Measurements from ENCODE around the gene IL36G.
"Not testable (repeated sequence)": the region's sequence is repeated elsewhere in the genome, so short reads cannot be mapped to it uniquely, and the experiment has no call there.

IL36G gene

GRCh38 chr2:112977559-112978056, at the start of gene IL36G:
TSS of gene IL36G (plus strand) at chr2:112978006. CDS start at chr2:112978639, 633 bp downstream.
- Histone ChIP-seq H3K4me1 (ENCODE audit: control insufficient read depth in 1 of 2, insufficient read depth in 2 of 2, low read length in 2 of 2) (no peaks in the 10 kb centered on the region), H3K9me3 (ENCODE audit: control insufficient read depth in 1 of 2, low read length in 2 of 2) (no peaks in the 10 kb centered on the region), H3K27me3 (ENCODE audit: low read depth, low read length) (no peaks in the 10 kb centered on the region), H3K36me3 (ENCODE audit: control insufficient read depth in 1 of 2, insufficient read depth in 2 of 2, low read length in 2 of 2) (no peaks in the 10 kb centered on the region), H3K4me3 (ENCODE audit: low read depth in 1 of 2, low read length in 2 of 2) (no peak within 1 kb of the TSS), H3K27ac (ENCODE audit: low read length) (no peak within 1 kb of the TSS)

- Histone ChIP-seq H3K4me3 (ENCODE audit: low read depth in 1 of 2, low read length in 2 of 2) (no peak overlapping the region), H3K4me1 (ENCODE audit: control insufficient read depth in 1 of 2, insufficient read depth in 2 of 2, low read length in 2 of 2) (no peaks in the 10 kb centered on the region), H3K36me3 (ENCODE audit: control insufficient read depth in 1 of 2, insufficient read depth in 2 of 2, low read length in 2 of 2) (no peaks in the 10 kb centered on the region), H3K27me3 (ENCODE audit: low read depth, low read length) (no peaks in the 10 kb centered on the region), H3K9me3 (ENCODE audit: control insufficient read depth in 1 of 2, low read length in 2 of 2) (no peaks in the 10 kb centered on the region), H3K27ac (ENCODE audit: low read length) (no peak overlapping the region)
Measured at GRCh38 chr2:112933261-112933660, 44.5 kb upstream of the IL36G start.

GRCh38 chr2:112934117-112934516, 43.7 kb upstream of the IL36G start:
- not testable (repeated sequence) for H3K4me3 ChIP-seq (ENCODE audit: low read depth in 1 of 2, low read length in 2 of 2); H3K27ac ChIP-seq (ENCODE audit: low read length); H3K9me3 ChIP-seq (ENCODE audit: control insufficient read depth in 1 of 2, low read length in 2 of 2); H3K36me3 ChIP-seq (ENCODE audit: control insufficient read depth in 1 of 2, insufficient read depth in 2 of 2, low read length in 2 of 2); H3K4me1 ChIP-seq (ENCODE audit: control insufficient read depth in 1 of 2, insufficient read depth in 2 of 2, low read length in 2 of 2); H3K27me3 ChIP-seq (ENCODE audit: low read depth, low read length)

DNA sequence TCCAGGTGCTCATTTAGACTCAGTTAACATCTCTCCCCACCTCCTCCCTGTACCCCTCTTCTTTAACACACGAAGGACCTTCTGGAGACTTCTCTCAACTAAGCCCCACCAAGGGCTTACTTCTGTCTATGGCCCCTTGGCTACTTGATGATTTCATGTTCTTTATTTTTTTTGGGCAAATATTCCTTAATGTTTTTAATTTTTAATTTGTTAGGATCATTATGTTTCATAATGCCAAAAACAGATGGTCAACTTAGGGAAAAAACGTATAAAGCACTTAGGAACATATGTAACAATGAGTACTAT, 40.9 kb upstream of the IL36G start:
- Histone ChIP-seq H3K27ac (ENCODE audit: low read length) (no peak overlapping the region), H3K4me1 (ENCODE audit: control insufficient read depth in 1 of 2, insufficient read depth in 2 of 2, low read length in 2 of 2) (peaks cover 0 to 12% of the 10 kb centered on the region in 2 donors), H3K4me3 (ENCODE audit: low read depth in 1 of 2, low read length in 2 of 2) (no peak overlapping the region), H3K9me3 (ENCODE audit: control insufficient read depth in 1 of 2, low read length in 2 of 2) (no peaks in the 10 kb centered on the region), H3K36me3 (ENCODE audit: control insufficient read depth in 1 of 2, insufficient read depth in 2 of 2, low read length in 2 of 2) (no peaks in the 10 kb centered on the region), H3K27me3 (ENCODE audit: low read depth, low read length) (no peaks in the 10 kb centered on the region)

GRCh38 chr2:112938904-112939303, 38.9 kb upstream of the IL36G start:
- no peaks in the 10 kb centered on the region for H3K36me3 ChIP-seq (ENCODE audit: control insufficient read depth in 1 of 2, insufficient read depth in 2 of 2, low read length in 2 of 2)
- no peaks in the 10 kb centered on the region for H3K9me3 ChIP-seq (ENCODE audit: control insufficient read depth in 1 of 2, low read length in 2 of 2)
- H3K4me1 ChIP-seq (ENCODE audit: control insufficient read depth in 1 of 2, insufficient read depth in 2 of 2, low read length in 2 of 2): peaks cover 0 to 16% of the 10 kb centered on the region in 2 donors
- H3K27ac ChIP-seq (ENCODE audit: low read length): no peak overlapping the region
- no peak overlapping the region for H3K4me3 ChIP-seq (ENCODE audit: low read depth in 1 of 2, low read length in 2 of 2)
- no peaks in the 10 kb centered on the region for H3K27me3 ChIP-seq (ENCODE audit: low read depth, low read length)

DNA sequence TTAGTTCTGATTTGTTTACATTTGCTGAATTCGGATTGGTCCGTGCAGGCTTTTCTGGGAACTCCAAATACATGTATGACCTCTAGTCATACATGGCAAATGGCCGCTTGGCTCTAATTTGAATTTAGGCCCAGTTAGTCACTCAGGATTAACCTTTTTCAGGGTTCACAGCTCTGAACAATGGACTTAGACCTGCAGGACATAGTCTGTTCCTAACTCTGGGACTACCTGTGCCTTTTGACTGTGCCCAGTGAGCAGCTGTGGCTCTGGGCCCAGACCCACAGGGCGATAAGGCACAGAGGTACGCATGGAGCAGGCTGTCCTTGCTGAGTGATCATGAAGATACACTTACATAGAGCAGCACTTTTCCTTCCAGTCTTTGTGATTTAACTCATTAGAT, 38.4 kb upstream of the IL36G start:
- Histone ChIP-seq H3K36me3 (ENCODE audit: control insufficient read depth in 1 of 2, insufficient read depth in 2 of 2, low read length in 2 of 2) (no peaks in the 10 kb centered on the region), H3K27ac (ENCODE audit: low read length) (no peak overlapping the region), H3K9me3 (ENCODE audit: control insufficient read depth in 1 of 2, low read length in 2 of 2) (no peaks in the 10 kb centered on the region), H3K4me3 (ENCODE audit: low read depth in 1 of 2, low read length in 2 of 2) (no peak overlapping the region), H3K4me1 (ENCODE audit: control insufficient read depth in 1 of 2, insufficient read depth in 2 of 2, low read length in 2 of 2) (peaks cover 0 to 16% of the 10 kb centered on the region in 2 donors), H3K27me3 (ENCODE audit: low read depth, low read length) (no peaks in the 10 kb centered on the region)

GRCh38 chr2:112940859-112941625, 36.8 kb upstream of the IL36G start:
- peaks cover 0 to 16% of the 10 kb centered on the region in 2 donors for H3K4me1 ChIP-seq (ENCODE audit: control insufficient read depth in 1 of 2, insufficient read depth in 2 of 2, low read length in 2 of 2)
- no peaks in the 10 kb centered on the region for H3K27me3 ChIP-seq (ENCODE audit: low read depth, low read length)
- H3K27ac ChIP-seq (ENCODE audit: low read length): no peak overlapping the region
- no peaks in the 10 kb centered on the region for H3K36me3 ChIP-seq (ENCODE audit: control insufficient read depth in 1 of 2, insufficient read depth in 2 of 2, low read length in 2 of 2)
- H3K9me3 ChIP-seq (ENCODE audit: control insufficient read depth in 1 of 2, low read length in 2 of 2): peaks cover 5 to 16% of the 10 kb centered on the region in 2 donors
- no peak overlapping the region for H3K4me3 ChIP-seq (ENCODE audit: low read depth in 1 of 2, low read length in 2 of 2)

DNA sequence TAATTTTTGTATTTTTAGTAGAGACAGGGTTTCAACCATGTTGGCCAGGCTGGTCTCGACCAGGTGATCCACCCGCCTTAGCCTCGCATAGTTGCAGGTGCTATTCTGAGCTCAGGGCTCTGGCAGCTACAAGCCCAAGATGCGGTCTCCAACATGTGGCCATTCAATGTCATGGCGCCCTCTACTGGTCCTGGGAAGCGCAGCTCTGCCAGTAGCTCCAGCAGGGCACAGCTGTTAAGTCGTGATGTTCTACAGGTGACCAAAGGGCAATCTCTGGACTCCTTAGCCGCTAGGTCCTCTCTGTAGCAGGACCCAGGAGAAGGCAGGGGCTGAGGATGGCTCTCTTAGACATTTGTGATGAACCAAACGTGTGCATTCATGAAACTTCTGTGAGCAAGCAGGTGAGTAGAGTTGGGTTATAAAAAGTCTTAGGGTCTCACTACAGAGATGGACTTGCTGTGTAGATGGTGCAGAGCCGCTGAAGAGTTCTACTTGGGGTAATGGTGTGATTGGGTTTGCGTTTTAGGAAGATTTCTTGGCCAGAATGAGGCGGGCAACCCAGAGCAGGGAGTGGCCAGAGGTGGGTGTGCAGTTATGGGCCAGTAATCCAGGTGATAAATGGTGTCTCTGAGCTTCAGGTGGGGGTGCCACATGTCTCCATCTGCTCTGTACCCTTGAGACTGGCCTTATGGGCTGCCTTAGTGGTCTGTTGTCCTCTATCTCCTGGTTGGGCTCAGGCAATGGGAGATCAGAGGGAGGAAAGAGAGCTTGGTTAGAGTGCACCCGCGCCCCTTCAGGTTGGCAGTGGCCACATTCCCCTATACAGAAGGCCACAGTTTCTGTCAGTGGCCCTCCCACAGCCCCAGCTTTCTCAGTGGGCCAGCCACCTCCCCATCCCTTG, 35.8 kb upstream of the IL36G start:
- Histone ChIP-seq H3K36me3 (ENCODE audit: control insufficient read depth in 1 of 2, insufficient read depth in 2 of 2, low read length in 2 of 2) (no peaks in the 10 kb centered on the region), H3K4me3 (ENCODE audit: low read depth in 1 of 2, low read length in 2 of 2) (no peak overlapping the region), H3K9me3 (ENCODE audit: control insufficient read depth in 1 of 2, low read length in 2 of 2) (peaks cover 5 to 17% of the 10 kb centered on the region in 2 donors), H3K27ac (ENCODE audit: low read length) (no peak overlapping the region), H3K4me1 (ENCODE audit: control insufficient read depth in 1 of 2, insufficient read depth in 2 of 2, low read length in 2 of 2) (peaks cover 0 to 16% of the 10 kb centered on the region in 2 donors), H3K27me3 (ENCODE audit: low read depth, low read length) (no peaks in the 10 kb centered on the region)

- Histone ChIP-seq H3K36me3 (ENCODE audit: control insufficient read depth in 1 of 2, insufficient read depth in 2 of 2, low read length in 2 of 2) (no peaks in the 10 kb centered on the region), H3K9me3 (ENCODE audit: control insufficient read depth in 1 of 2, low read length in 2 of 2) (peaks cover 5 to 17% of the 10 kb centered on the region in 2 donors), H3K4me3 (ENCODE audit: low read depth in 1 of 2, low read length in 2 of 2) (no peak overlapping the region), H3K27me3 (ENCODE audit: low read depth, low read length) (no peaks in the 10 kb centered on the region), H3K4me1 (ENCODE audit: control insufficient read depth in 1 of 2, insufficient read depth in 2 of 2, low read length in 2 of 2) (peaks cover 0 to 16% of the 10 kb centered on the region in 2 donors), H3K27ac (ENCODE audit: low read length) (no peak overlapping the region)
Measured at GRCh38 chr2:112942654-112943002, 35.2 kb upstream of the IL36G start.

GRCh38 chr2:112944971-112945370, 32.8 kb upstream of the IL36G start:
- Histone ChIP-seq H3K9me3 (ENCODE audit: control insufficient read depth in 1 of 2, low read length in 2 of 2) (peaks cover 5 to 17% of the 10 kb centered on the region in 2 donors), H3K4me3 (ENCODE audit: low read depth in 1 of 2, low read length in 2 of 2) (peak overlapping the region in 1 of 2 donors; percentile 14), H3K36me3 (ENCODE audit: control insufficient read depth in 1 of 2, insufficient read depth in 2 of 2, low read length in 2 of 2) (no peaks in the 10 kb centered on the region), H3K4me1 (ENCODE audit: control insufficient read depth in 1 of 2, insufficient read depth in 2 of 2, low read length in 2 of 2) (peaks cover 0 to 16% of the 10 kb centered on the region in 2 donors), H3K27ac (ENCODE audit: low read length) (no peak overlapping the region), H3K27me3 (ENCODE audit: low read depth, low read length) (no peaks in the 10 kb centered on the region)

- no peak overlapping the region for H3K4me3 ChIP-seq (ENCODE audit: low read depth in 1 of 2, low read length in 2 of 2)
- no peaks in the 10 kb centered on the region for H3K36me3 ChIP-seq (ENCODE audit: control insufficient read depth in 1 of 2, insufficient read depth in 2 of 2, low read length in 2 of 2)
- peaks cover 5 to 17% of the 10 kb centered on the region in 2 donors for H3K9me3 ChIP-seq (ENCODE audit: control insufficient read depth in 1 of 2, low read length in 2 of 2)
- H3K4me1 ChIP-seq (ENCODE audit: control insufficient read depth in 1 of 2, insufficient read depth in 2 of 2, low read length in 2 of 2): peaks cover 0 to 10% of the 10 kb centered on the region in 2 donors
- no peak overlapping the region for H3K27ac ChIP-seq (ENCODE audit: low read length)
- no peaks in the 10 kb centered on the region for H3K27me3 ChIP-seq (ENCODE audit: low read depth, low read length)
Measured at GRCh38 chr2:112946086-112946485, 31.7 kb upstream of the IL36G start.
